Measurements from ENCODE around the gene TMEM219. TPM values are rescaled to one million over a fixed set of nuclear protein-coding genes. Genes with fewer than 3 reads are reported as not detected.

TMEM219 gene
- total RNA-seq, 1 experiment from 2014 or later, result 48.3 TPM

GRCh38 chr16:29973384-29974246 is 11.7 kb downstream of the TMEM219 start, which contains the start of gene TAOK2:
Gene TAOK2, plus strand, starts transcription at chr16:29973868. Its CDS starts 3,905 bp downstream, at chr16:29977773.
- DNase-seq (ENCODE audit: low spot score), result peak; percentile 99
- no TSS peak for BruUV-seq (replicated peaks)
- Histone ChIP-seq H3K4me3 (ENCODE audit: low read depth, low read length, poor library complexity, severe bottlenecking) (peak within 1 kb of the TSS; percentile 84), H3K27me3 (replicated peaks; ENCODE audit: insufficient read depth, low read depth, low read length, poor library complexity) (no peaks in the 10 kb centered on the region), H3K36me3 (ENCODE audit: insufficient read depth, low read length, poor library complexity, severe bottlenecking) (peaks cover 15% of the 10 kb centered on the region), H3K9me3 (ENCODE audit: low read depth, low read length, poor library complexity, severe bottlenecking) (peaks cover 6% of the 10 kb centered on the region), H3K4me1 (ENCODE audit: insufficient read depth, low read length, poor library complexity, severe bottlenecking) (peaks cover 16% of the 10 kb centered on the region), H3K27ac (ENCODE audit: low read depth, low read length, poor library complexity, severe bottlenecking) (peak within 1 kb of the TSS; percentile 81)
- CTCF ChIA-PET, result interaction anchor here (1.1 kb wide), 1 partner anchor 14 kb away, joined by 3 read pairs; no protein-coding TSS in a partner anchor
- POLR2A ChIA-PET (ENCODE audit: low non-redundant PET), result interaction anchor here (0.5 kb wide), 1 partner anchor 11 kb away, joined by 3 read pairs; no protein-coding TSS in a partner anchor
- no peak for TF ChIP-seq EZH2 (IDR thresholded peaks at IDR 0.05; ENCODE audit: borderline replicate concordance, low read depth, low read length, poor library complexity, severe bottlenecking)
- TF ChIP-seq, protein P1, sequence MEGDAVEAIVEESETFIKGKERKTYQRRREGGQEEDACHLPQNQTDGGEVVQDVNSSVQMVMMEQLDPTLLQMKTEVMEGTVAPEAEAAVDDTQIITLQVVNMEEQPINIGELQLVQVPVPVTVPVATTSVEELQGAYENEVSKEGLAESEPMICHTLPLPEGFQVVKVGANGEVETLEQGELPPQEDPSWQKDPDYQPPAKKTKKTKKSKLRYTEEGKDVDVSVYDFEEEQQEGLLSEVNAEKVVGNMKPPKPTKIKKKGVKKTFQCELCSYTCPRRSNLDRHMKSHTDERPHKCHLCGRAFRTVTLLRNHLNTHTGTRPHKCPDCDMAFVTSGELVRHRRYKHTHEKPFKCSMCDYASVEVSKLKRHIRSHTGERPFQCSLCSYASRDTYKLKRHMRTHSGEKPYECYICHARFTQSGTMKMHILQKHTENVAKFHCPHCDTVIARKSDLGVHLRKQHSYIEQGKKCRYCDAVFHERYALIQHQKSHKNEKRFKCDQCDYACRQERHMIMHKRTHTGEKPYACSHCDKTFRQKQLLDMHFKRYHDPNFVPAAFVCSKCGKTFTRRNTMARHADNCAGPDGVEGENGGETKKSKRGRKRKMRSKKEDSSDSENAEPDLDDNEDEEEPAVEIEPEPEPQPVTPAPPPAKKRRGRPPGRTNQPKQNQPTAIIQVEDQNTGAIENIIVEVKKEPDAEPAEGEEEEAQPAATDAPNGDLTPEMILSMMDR (conservative IDR thresholded peaks at IDR 0.05; ENCODE audit: low read depth, low read length), result no peak
- intact Hi-C loops (cut with micrococcal nuclease; ENCODE audit: unreplicated experiment), result loop anchor here (5.0 kb wide), 1 partner anchor 46 kb away; the partner anchor contains the start of gene KCTD13

- no peaks in the 10 kb centered on the region for H3K27me3 ChIP-seq (replicated peaks; ENCODE audit: insufficient read depth, low read depth, low read length, poor library complexity)
- intact Hi-C loops (cut with micrococcal nuclease; ENCODE audit: unreplicated experiment), result loop anchor here (5.0 kb wide), 1 partner anchor 47 kb away; the partner anchor contains the start of gene KCTD13
- H3K4me1 ChIP-seq (ENCODE audit: insufficient read depth, low read length, poor library complexity, severe bottlenecking), result peaks cover 16% of the 10 kb centered on the region
- POLR2A ChIA-PET (ENCODE audit: low non-redundant PET), result no interaction called here
- H3K36me3 ChIP-seq (ENCODE audit: insufficient read depth, low read length, poor library complexity, severe bottlenecking), result peaks cover 22% of the 10 kb centered on the region
- no peak for DNase-seq (ENCODE audit: low spot score)
- CTCF ChIA-PET, result interaction anchor here (0.6 kb wide), 1 partner anchor 185 kb away, joined by 3 read pairs; no protein-coding TSS in a partner anchor
- peaks cover 6% of the 10 kb centered on the region for H3K9me3 ChIP-seq (ENCODE audit: low read depth, low read length, poor library complexity, severe bottlenecking)
- peak overlapping the region; percentile 84 for H3K4me3 ChIP-seq (ENCODE audit: low read depth, low read length, poor library complexity, severe bottlenecking)
- TF ChIP-seq, protein P1 (conservative IDR thresholded peaks at IDR 0.05; ENCODE audit: low read depth, low read length), result no peak
- no peak for TF ChIP-seq EZH2 (IDR thresholded peaks at IDR 0.05; ENCODE audit: borderline replicate concordance, low read depth, low read length, poor library complexity, severe bottlenecking)
- peak overlapping the region; percentile 81 for H3K27ac ChIP-seq (ENCODE audit: low read depth, low read length, poor library complexity, severe bottlenecking)
- BruUV-seq (replicated peaks), result no TSS peak
Measured at GRCh38 chr16:29974291-29975133, 12.6 kb downstream of the TMEM219 start.

DNA sequence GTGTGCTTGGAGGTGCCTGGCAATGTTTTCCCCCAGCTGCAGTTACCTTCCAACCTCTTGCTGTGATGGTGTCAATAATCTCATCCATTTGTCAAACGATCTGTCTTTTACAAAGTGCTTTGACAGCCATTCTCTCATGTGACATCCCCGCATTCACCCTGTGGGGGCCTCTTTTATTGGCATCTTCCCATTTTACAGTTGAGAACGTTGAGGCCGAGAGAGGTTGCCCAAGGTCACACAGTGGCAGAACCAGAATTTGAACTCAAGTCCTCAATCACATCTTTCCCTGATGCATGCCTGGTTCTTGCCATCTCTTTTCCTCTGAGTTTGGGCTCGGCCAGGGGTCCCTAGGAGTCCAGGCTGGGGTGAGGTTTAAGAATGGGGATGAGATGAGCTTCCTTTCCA is 13.3 kb downstream of the TMEM219 start:
- H3K27ac ChIP-seq (ENCODE audit: low read depth, low read length, poor library complexity, severe bottlenecking), result peak overlapping the region; percentile 44
- TF ChIP-seq, protein P1 (conservative IDR thresholded peaks at IDR 0.05; ENCODE audit: low read depth, low read length), result no peak
- TF ChIP-seq EZH2 (IDR thresholded peaks at IDR 0.05; ENCODE audit: borderline replicate concordance, low read depth, low read length, poor library complexity, severe bottlenecking), result no peak
- ChIA-PET CTCF (interaction anchor here (0.6 kb wide), 1 partner anchor 185 kb away, joined by 3 read pairs; no protein-coding TSS in a partner anchor), POLR2A (ENCODE audit: low non-redundant PET) (no interaction called here)
- BruUV-seq (replicated peaks), result no TSS peak
- peaks cover 16% of the 10 kb centered on the region for H3K4me1 ChIP-seq (ENCODE audit: insufficient read depth, low read length, poor library complexity, severe bottlenecking)
- intact Hi-C loops (cut with micrococcal nuclease; ENCODE audit: unreplicated experiment), result no loop called here
- peak overlapping the region; percentile 84 for H3K4me3 ChIP-seq (ENCODE audit: low read depth, low read length, poor library complexity, severe bottlenecking)
- H3K36me3 ChIP-seq (ENCODE audit: insufficient read depth, low read length, poor library complexity, severe bottlenecking), result peaks cover 28% of the 10 kb centered on the region
- no peaks in the 10 kb centered on the region for H3K27me3 ChIP-seq (replicated peaks; ENCODE audit: insufficient read depth, low read depth, low read length, poor library complexity)
- H3K9me3 ChIP-seq (ENCODE audit: low read depth, low read length, poor library complexity, severe bottlenecking), result peaks cover 6% of the 10 kb centered on the region
- no peak for DNase-seq (ENCODE audit: low spot score)
